BLaER1 treated with 17β-estradiol and CSF1 and Interleukin-3, amounts not matched to agents 10 nM and 100 nM (cell line): ENCODE results near the gene ASB5.
"Not testable (repeated sequence)": the region's sequence is repeated elsewhere in the genome, so short reads cannot be mapped to it uniquely, and the experiment has no call there.

Experiments
- H3K27ac ChIP-seq, 11 experiments: shearing (Covaris generic); formaldehyde crosslinking; 2 replicates each; pipeline ENCODE4 v1.8.1; 2022
- H3K27me3 ChIP-seq, 11 experiments: shearing (Covaris generic); formaldehyde crosslinking; 2 replicates each; pipeline ENCODE4 v1.8.1; 2022
- H3K36me3 ChIP-seq, 11 experiments: shearing (Covaris generic); formaldehyde crosslinking; 2 replicates each; pipeline ENCODE4 v1.8.1; 2022
- H3K4me1 ChIP-seq, 10 experiments: shearing (Covaris generic); formaldehyde crosslinking; 2 replicates each; pipeline ENCODE4 v1.8.1; 2022
- H3K4me2 ChIP-seq, 11 experiments: shearing (Covaris generic); formaldehyde crosslinking; 2 replicates each; pipeline ENCODE4 v1.8.1; 2022
- H3K4me3 ChIP-seq, 10 experiments: shearing (Covaris generic); formaldehyde crosslinking; 2 replicates each; pipeline ENCODE4 v1.8.1; 2022
- H3K9ac ChIP-seq, 11 experiments: shearing (Covaris generic); formaldehyde crosslinking; 2 replicates each; pipeline ENCODE4 v1.8.1; 2022
- H3K9me3 ChIP-seq, 11 experiments: shearing (Covaris generic); formaldehyde crosslinking; replicated peaks in 1 of 11; 2 replicates each; pipeline ENCODE4 v1.8.1; 2022
- H4K20me1 ChIP-seq, 11 experiments: shearing (Covaris generic); formaldehyde crosslinking; 2 replicates each; pipeline ENCODE4 v1.8.1; 2022
- Cebpa-rat ChIP-seq, 11 experiments: shearing (Covaris generic); IDR thresholded peaks; 2 replicates each; pipeline ENCODE4 v1.8.1; 2022

The ASB5 gene

DNA sequence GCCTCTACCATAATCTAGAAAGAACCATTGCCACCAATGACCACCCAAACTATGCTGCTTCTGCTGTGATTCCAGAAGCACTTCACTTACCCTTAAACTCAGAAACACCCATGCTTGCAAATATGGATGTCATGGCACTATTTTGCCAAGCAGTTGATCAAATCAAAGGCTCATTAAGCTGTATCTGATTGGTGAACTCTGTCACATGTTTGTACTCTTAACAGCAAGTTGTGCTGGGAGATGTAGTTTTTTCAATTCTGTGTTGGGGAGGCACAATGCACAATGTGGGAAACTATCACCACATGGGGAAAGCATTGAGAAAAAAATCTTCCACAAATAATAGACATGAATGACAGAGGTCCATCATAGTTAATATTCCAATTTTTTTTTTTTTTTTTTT, 31.5 kb upstream of the ASB5 start:
- Histone ChIP-seq H3K27me3 (no peaks in the 10 kb centered on the region), H4K20me1 (no peaks in the 10 kb centered on the region), H3K36me3 (no peaks in the 10 kb centered on the region), H3K4me2 (no peak overlapping the region), H3K9me3 (no peaks in the 10 kb centered on the region), H3K4me1 (no peaks in the 10 kb centered on the region), H3K9ac (no peak overlapping the region), H3K4me3 (no peak overlapping the region), H3K27ac (no peak overlapping the region)
- TF ChIP-seq Cebpa-rat (IDR thresholded peaks at IDR 0.05): no peak

DNA sequence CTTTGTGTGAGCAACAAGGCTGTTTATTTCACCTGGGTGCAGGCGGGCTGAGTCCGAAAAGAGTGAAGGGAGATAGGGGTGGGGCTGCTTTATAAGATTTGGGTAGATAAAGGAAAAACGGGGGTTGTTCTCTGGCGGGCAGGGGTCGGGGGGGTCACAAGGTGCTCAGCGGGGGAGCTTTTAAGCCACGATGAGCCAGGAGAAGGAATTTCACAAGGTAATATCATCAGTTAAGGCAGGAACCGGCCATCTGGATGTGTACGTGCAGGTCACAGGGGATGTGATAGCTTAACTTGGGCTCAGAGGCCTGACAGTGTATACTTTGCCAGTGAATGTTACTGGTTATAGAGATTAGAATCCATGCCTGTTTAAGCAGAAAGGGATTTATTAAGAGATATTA, 31.0 kb upstream of the ASB5 start:
- Histone ChIP-seq H3K27me3 (no peaks in the 10 kb centered on the region), H3K27ac (no peak overlapping the region), H3K9ac (no peak overlapping the region), H3K9me3 (no peaks in the 10 kb centered on the region), H3K4me1 (no peaks in the 10 kb centered on the region), H3K36me3 (no peaks in the 10 kb centered on the region), H4K20me1 (no peaks in the 10 kb centered on the region), H3K4me2 (no peak overlapping the region), H3K4me3 (no peak overlapping the region)
- TF ChIP-seq Cebpa-rat (IDR thresholded peaks at IDR 0.05): no peak

- no peak overlapping the region for H3K4me2 ChIP-seq
- no peak for TF ChIP-seq Cebpa-rat (IDR thresholded peaks at IDR 0.05)
- no peaks in the 10 kb centered on the region for H4K20me1 ChIP-seq
- H3K9me3 ChIP-seq: no peaks in the 10 kb centered on the region
- no peak overlapping the region for H3K4me3 ChIP-seq
- H3K9ac ChIP-seq: no peak overlapping the region
- no peaks in the 10 kb centered on the region for H3K36me3 ChIP-seq
- H3K27ac ChIP-seq: no peak overlapping the region
- no peaks in the 10 kb centered on the region for H3K4me1 ChIP-seq
- no peaks in the 10 kb centered on the region for H3K27me3 ChIP-seq
These were observed 29.6 kb upstream of the ASB5 start for GRCh38 chr4:176298664-176299063.

DNA sequence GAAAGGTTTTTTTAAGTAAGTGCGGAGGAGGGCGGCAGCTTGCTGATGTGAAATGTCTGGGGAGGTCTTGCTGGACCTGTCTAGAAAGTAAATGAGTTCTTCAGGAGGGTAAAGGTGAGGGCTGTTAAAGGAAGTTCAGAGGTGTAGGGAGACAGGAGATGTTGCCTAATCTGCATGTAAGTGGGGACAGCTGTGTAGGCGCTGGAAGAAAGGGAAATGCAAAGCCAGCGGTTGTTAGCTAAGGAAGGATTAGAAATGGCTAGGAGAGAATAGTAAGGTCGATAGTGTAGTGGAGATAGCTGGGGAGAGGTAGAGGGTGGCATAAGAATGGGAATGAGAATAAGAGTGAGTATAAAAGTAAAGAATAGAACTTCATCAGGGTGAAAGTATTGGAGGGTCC, 26.9 kb upstream of the ASB5 start:
- H3K27me3 ChIP-seq, H3K4me2 ChIP-seq, H3K36me3 ChIP-seq, H3K9me3 ChIP-seq, H3K4me1 ChIP-seq, H3K9ac ChIP-seq, H3K4me3 ChIP-seq, H3K27ac ChIP-seq, H4K20me1 ChIP-seq: not testable (repeated sequence)

DNA sequence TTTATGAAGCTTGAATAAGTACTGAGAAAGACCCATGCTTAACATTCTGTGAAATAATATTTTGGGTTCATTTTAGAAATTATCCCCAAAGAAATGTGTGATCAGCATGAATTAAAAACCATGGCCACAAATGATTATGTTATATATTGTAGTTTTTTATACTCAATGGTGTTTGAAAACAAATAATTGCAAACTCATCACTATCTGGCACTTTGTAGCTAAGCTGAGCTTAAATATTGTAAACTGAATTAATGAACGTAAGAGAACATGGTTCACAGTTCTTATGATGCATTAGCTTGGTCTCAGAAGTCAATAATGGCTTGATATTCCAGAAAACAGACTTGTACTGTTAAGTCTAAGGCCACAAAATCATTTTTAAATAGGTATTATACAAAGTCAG, 24.6 kb upstream of the ASB5 start:
- Histone ChIP-seq H3K4me3 (no peak overlapping the region), H3K4me2 (no peak overlapping the region), H4K20me1 (no peaks in the 10 kb centered on the region), H3K27ac (no peak overlapping the region), H3K9me3 (no peaks in the 10 kb centered on the region), H3K9ac (no peak overlapping the region), H3K36me3 (no peaks in the 10 kb centered on the region), H3K27me3 (no peaks in the 10 kb centered on the region), H3K4me1 (no peaks in the 10 kb centered on the region)
- TF ChIP-seq Cebpa-rat (IDR thresholded peaks at IDR 0.05): no peak

GRCh38 chr4:176292920-176293319, 23.9 kb upstream of the ASB5 start:
- no peak overlapping the region for H3K27ac ChIP-seq
- no peak for TF ChIP-seq Cebpa-rat (IDR thresholded peaks at IDR 0.05)
- H3K9me3 ChIP-seq: no peaks in the 10 kb centered on the region
- no peaks in the 10 kb centered on the region for H3K27me3 ChIP-seq
- H3K36me3 ChIP-seq: no peaks in the 10 kb centered on the region
- H3K4me3 ChIP-seq: no peak overlapping the region
- H4K20me1 ChIP-seq: no peaks in the 10 kb centered on the region
- H3K4me2 ChIP-seq: no peak overlapping the region
- H3K4me1 ChIP-seq: no peaks in the 10 kb centered on the region
- no peak overlapping the region for H3K9ac ChIP-seq

DNA sequence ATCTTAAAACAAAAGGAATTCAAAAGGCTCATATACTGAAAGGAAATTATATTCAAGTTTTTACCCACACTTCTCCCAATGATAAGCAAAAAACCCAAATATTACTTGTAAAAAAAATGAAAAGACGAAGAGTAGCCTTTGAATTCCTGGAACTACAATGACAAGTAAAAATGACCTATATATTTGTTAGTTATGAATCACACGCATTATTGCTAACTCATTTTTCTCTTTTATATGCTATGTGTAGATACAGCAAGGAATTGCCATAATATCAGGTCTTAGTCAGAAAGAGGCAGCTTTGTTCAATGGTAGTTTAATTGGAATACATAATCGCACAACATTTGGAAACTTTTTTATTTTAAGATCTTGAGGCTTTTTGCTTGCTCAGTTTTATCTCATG, 22.7 kb upstream of the ASB5 start:
- H3K27ac ChIP-seq: no peak overlapping the region
- H3K4me3 ChIP-seq: no peak overlapping the region
- no peaks in the 10 kb centered on the region for H3K36me3 ChIP-seq
- no peak overlapping the region for H3K9ac ChIP-seq
- no peaks in the 10 kb centered on the region for H3K4me1 ChIP-seq
- H3K4me2 ChIP-seq: no peak overlapping the region
- no peaks in the 10 kb centered on the region for H3K27me3 ChIP-seq
- no peaks in the 10 kb centered on the region for H3K9me3 ChIP-seq
- H4K20me1 ChIP-seq: no peaks in the 10 kb centered on the region
- TF ChIP-seq Cebpa-rat (IDR thresholded peaks at IDR 0.05): no peak

DNA sequence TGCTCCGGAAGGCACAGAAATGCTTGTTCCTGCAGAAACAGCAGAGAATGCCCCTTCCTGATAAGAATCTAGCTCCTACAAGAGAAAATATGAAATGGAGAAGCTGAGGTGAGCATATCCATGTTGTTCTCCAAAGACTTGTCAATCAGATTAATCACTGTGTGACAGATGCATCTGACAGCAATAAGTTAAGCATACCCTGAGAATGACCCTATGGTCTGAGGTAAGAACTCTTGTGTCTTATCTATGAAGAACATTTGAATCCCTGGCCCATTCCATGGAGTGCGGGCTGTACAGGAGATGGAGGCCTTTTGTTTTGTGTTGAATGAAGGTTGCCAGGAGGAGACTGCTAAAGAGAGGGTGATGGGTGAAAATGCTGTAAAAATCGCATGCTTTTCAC, 21.5 kb upstream of the ASB5 start:
- H3K4me1 ChIP-seq: no peaks in the 10 kb centered on the region
- H4K20me1 ChIP-seq: no peaks in the 10 kb centered on the region
- no peak overlapping the region for H3K4me2 ChIP-seq
- no peaks in the 10 kb centered on the region for H3K36me3 ChIP-seq
- H3K9me3 ChIP-seq: no peaks in the 10 kb centered on the region
- no peaks in the 10 kb centered on the region for H3K27me3 ChIP-seq
- H3K4me3 ChIP-seq: no peak overlapping the region
- no peak overlapping the region for H3K9ac ChIP-seq
- no peak for TF ChIP-seq Cebpa-rat (IDR thresholded peaks at IDR 0.05)
- H3K27ac ChIP-seq: no peak overlapping the region

DNA sequence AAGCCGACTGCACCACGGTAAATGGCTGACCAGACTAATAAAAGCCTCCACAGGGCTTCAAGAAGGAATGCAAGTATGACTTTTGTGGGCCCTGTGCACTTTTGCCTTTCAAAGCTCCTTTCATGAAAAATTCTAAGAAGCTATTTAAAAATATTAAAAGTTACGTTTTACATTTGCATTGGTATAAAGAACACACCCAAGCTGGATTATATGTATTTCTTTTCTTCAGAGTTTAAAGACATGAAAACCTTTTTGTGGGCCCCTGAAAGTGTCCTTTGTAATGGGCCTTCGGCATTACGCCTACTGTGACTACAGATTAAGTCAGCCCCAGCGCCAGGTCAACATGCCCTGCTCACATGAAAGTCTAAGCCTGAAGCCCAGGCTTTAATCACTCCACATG, 20.5 kb upstream of the ASB5 start:
- Histone ChIP-seq H3K27me3 (no peaks in the 10 kb centered on the region), H4K20me1 (no peaks in the 10 kb centered on the region), H3K9ac (no peak overlapping the region), H3K4me3 (no peak overlapping the region), H3K36me3 (no peaks in the 10 kb centered on the region), H3K4me1 (no peaks in the 10 kb centered on the region), H3K9me3 (no peaks in the 10 kb centered on the region), H3K4me2 (no peak overlapping the region), H3K27ac (no peak overlapping the region)
- TF ChIP-seq Cebpa-rat (IDR thresholded peaks at IDR 0.05): no peak

DNA sequence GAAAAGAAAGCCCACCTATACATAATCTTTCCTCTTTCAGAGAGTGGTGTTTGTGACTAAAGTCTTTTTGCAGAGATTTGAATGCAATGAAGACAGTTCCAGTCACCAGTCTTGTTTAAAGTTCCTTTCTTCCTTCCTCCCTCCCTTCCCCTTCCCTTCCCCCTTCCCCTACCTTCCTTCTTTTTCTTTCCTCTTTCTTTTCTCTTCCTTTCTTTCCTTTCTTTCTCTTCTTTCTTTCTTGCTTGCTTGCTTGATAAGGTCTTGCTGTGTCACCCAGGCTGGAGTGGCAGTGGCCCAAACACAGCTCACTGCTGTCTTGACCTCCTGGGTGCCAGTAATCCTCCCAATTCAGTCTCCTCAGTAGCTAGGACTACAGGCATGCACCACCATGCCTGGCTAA, 19.0 kb upstream of the ASB5 start:
- Histone ChIP-seq H3K4me3 (no peak overlapping the region), H4K20me1 (no peaks in the 10 kb centered on the region), H3K4me2 (no peak overlapping the region), H3K9ac (no peak overlapping the region), H3K36me3 (no peaks in the 10 kb centered on the region), H3K4me1 (no peaks in the 10 kb centered on the region), H3K9me3 (no peaks in the 10 kb centered on the region), H3K27me3 (no peaks in the 10 kb centered on the region), H3K27ac (no peak overlapping the region)
- no peak for TF ChIP-seq Cebpa-rat (IDR thresholded peaks at IDR 0.05)

GRCh38 chr4:176287546-176287945, 18.5 kb upstream of the ASB5 start:
- TF ChIP-seq Cebpa-rat (IDR thresholded peaks at IDR 0.05): no peak
- H3K4me2 ChIP-seq: no peak overlapping the region
- no peaks in the 10 kb centered on the region for H3K36me3 ChIP-seq

More at GRCh38 chr4:176287546-176287945, 18.5 kb upstream of the ASB5 start:
- H4K20me1 ChIP-seq: no peaks in the 10 kb centered on the region
- H3K27ac ChIP-seq: no peak overlapping the region
- H3K9me3 ChIP-seq: no peaks in the 10 kb centered on the region
- H3K4me3 ChIP-seq: no peak overlapping the region
- H3K9ac ChIP-seq: no peak overlapping the region
- no peaks in the 10 kb centered on the region for H3K4me1 ChIP-seq
- H3K27me3 ChIP-seq: no peaks in the 10 kb centered on the region
